HCT116 (cell line): ENCODE measurements around the gene THYN1. TPM values are rescaled to one million over a fixed set of nuclear protein-coding genes. Genes with fewer than 3 reads are reported as not detected.

ENCODE experiments used
- CBX3 ChIP-seq: IDR thresholded peaks from 2 replicates; pipeline ENCODE4 v1.6.1; 2012; ENCODE audit warnings: low read depth
- CEBPB ChIP-seq: IDR thresholded peaks from 2 replicates; pipeline ENCODE4 v1.6.1; 2012; ENCODE audit warnings: low read depth
- ELF1 ChIP-seq: IDR thresholded peaks from 2 replicates; pipeline ENCODE4 v1.6.1; 2012; ENCODE audit warnings: low read depth, borderline replicate concordance
- EZH2phosphoT487 ChIP-seq: fragments of 200-600 bp; IDR thresholded peaks from 2 replicates; pipeline ENCODE4 v1.6.1; 2018; ENCODE audit warnings: antibody characterized with exemption, borderline replicate concordance
- FOSL1 ChIP-seq: IDR thresholded peaks from 2 replicates; pipeline ENCODE4 v1.6.1; 2012; ENCODE audit warnings: low read depth
- JUND ChIP-seq: IDR thresholded peaks from 2 replicates; pipeline ENCODE4 v1.6.1; 2012
- POLR2AphosphoS5 ChIP-seq: IDR thresholded peaks from 2 replicates; pipeline ENCODE4 v1.6.1; 2011; ENCODE audit warnings: mild to moderate bottlenecking, low read depth, low read length, moderate library complexity
- SP1 ChIP-seq: IDR thresholded peaks from 2 replicates; pipeline ENCODE4 v1.6.1; 2012; ENCODE audit warnings: low read depth
- SRF ChIP-seq: IDR thresholded peaks from 2 replicates; pipeline ENCODE4 v1.6.1; 2012; ENCODE audit warnings: low read depth
- ZFX ChIP-seq: fragments of 450-650 bp; IDR thresholded peaks from 2 replicates; pipeline ENCODE4 v1.6.1; 2017
- total RNA-seq: library from RNA; stranded (reverse); gene quantifications from one replicate; pipeline ENCODE4 v1.2.1, GENCODE V29; 2021; ENCODE audit not compliant: unreplicated experiment
- TF ChIP-seq, protein P1 (sequence below): IDR thresholded peaks from 2 replicates; pipeline ENCODE4 v1.6.1; 2012
- TF ChIP-seq, protein P2 (sequence below): IDR thresholded peaks from 2 replicates; pipeline ENCODE4 v1.6.1; 2011; ENCODE audit warnings: mild to moderate bottlenecking, low read length, moderate library complexity; ENCODE audit not compliant: insufficient replicate concordance; ENCODE audit errors: extremely low read depth
- TF ChIP-seq, protein P3 (sequence below): IDR thresholded peaks from 2 replicates; pipeline ENCODE4 v1.6.1; 2012

Gene THYN1
- total RNA-seq, 1 experiment from 2014 or later = 32.2 TPM

DNA sequence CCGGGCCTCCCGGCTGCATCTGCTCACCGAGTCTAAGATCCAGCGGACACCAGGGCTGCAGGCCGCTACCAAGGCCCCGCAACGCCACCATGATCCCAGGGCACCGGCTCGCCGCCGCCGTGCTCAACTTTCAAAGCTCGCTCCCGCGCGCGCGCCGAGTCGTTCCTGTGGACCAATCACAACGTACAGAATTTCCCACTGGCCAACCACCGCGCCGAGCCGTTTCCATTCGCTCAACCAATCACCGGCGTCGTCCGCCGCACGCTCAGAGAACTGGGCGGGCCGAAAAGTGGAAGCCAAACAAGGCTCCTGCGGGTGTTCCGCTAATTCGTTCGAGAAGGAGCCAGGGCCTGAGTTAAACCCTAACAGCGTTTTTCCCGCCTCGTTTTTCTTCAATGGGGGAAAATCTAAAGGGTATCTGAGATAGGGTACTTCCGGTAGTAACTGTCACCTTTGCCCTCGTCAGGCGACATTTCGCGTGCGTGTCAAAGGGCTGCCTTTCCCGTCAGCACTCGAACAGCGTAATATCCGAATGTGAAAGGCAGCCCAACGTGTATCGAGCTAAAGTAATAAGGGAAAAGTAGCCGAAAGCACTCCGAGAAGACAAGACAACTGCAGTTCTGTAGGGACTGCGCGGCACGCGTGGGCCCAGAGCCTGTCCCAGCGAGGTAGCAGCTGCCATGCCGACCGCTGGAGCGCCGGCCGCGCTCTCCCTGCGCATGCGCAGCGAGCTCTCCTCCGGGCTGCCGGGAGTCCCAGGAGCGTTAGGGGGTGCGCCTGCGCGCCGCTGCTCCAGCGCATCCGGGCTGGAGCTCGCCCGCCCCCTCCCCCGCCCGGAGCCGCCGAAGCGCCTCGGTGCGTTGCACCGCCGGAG lies 29.1 kb downstream of the THYN1 start, which contains the start of the genes NCAPD3 and VPS26B (continued):
- peak; percentile 40; the same call in 1 of the 2 replicates for TF ChIP-seq ZFX
- TF ChIP-seq, protein P1, sequence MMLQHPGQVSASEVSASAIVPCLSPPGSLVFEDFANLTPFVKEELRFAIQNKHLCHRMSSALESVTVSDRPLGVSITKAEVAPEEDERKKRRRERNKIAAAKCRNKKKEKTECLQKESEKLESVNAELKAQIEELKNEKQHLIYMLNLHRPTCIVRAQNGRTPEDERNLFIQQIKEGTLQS = no peak
- TF ChIP-seq FOSL1 = no peak
- peak; percentile 93 for TF ChIP-seq POLR2AphosphoS5
- TF ChIP-seq, protein P2, sequence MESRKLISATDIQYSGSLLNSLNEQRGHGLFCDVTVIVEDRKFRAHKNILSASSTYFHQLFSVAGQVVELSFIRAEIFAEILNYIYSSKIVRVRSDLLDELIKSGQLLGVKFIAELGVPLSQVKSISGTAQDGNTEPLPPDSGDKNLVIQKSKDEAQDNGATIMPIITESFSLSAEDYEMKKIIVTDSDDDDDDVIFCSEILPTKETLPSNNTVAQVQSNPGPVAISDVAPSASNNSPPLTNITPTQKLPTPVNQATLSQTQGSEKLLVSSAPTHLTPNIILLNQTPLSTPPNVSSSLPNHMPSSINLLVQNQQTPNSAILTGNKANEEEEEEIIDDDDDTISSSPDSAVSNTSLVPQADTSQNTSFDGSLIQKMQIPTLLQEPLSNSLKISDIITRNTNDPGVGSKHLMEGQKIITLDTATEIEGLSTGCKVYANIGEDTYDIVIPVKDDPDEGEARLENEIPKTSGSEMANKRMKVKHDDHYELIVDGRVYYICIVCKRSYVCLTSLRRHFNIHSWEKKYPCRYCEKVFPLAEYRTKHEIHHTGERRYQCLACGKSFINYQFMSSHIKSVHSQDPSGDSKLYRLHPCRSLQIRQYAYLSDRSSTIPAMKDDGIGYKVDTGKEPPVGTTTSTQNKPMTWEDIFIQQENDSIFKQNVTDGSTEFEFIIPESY = no peak
- TF ChIP-seq EZH2phosphoT487 = no peak
- TF ChIP-seq CBX3 = no peak
- peak; percentile 88 for TF ChIP-seq SP1
- TF ChIP-seq JUND = no peak
- TF ChIP-seq, protein P3, sequence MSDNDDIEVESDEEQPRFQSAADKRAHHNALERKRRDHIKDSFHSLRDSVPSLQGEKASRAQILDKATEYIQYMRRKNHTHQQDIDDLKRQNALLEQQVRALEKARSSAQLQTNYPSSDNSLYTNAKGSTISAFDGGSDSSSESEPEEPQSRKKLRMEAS = peak; percentile 90; the same call in 1 of the 2 replicates
- no peak for TF ChIP-seq CEBPB
- TF ChIP-seq SRF = no peak
- no peak; the same call in 1 of the 2 replicates for TF ChIP-seq ELF1
